ENCODE measurements around the gene TLL2.

Gene TLL2

DNA sequence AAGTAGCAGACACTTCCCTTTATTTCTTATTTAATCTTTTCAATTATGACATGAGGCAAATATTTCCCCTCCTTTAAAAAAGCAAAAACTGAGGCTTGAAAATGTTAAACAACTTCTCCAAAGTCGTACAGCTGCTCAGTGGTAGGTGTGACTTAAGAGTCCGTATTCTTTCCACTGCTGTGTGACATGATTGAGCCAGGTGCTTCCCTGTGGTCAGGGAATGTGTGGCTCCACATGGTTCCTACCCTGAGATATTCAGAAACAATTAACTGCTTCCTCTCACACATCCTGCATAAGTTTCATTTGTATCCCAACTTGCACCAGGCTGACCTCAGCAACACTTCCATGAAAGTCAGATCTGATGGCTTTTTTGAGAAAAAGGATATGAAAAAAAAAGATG is 168.5 kb downstream of the TLL2 start:
- DNase-seq, result no peak

DNA sequence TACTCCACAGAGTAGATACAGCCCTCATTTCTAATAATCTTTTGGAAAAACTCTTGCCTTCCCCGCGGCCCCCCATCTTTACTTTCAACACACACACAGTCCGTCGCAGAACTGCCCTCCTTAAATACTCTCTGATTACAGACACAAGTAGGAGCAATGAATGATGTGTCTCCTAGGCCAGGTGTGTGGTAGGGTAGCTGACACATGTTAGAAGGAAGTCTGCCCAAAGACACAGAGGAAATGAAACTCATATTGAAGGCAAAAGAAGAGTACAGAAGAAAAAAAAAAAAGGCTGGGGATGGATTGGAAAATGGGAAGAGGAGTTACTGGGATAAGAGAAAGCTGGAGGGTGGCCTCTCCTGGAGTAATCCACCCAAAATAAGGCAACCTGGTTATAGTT is 169.5 kb downstream of the TLL2 start:
- no peak for DNase-seq

- DNase-seq, result no peak
Measured at GRCh38 chr10:96342402-96342801, 171.3 kb downstream of the TLL2 start.

DNA sequence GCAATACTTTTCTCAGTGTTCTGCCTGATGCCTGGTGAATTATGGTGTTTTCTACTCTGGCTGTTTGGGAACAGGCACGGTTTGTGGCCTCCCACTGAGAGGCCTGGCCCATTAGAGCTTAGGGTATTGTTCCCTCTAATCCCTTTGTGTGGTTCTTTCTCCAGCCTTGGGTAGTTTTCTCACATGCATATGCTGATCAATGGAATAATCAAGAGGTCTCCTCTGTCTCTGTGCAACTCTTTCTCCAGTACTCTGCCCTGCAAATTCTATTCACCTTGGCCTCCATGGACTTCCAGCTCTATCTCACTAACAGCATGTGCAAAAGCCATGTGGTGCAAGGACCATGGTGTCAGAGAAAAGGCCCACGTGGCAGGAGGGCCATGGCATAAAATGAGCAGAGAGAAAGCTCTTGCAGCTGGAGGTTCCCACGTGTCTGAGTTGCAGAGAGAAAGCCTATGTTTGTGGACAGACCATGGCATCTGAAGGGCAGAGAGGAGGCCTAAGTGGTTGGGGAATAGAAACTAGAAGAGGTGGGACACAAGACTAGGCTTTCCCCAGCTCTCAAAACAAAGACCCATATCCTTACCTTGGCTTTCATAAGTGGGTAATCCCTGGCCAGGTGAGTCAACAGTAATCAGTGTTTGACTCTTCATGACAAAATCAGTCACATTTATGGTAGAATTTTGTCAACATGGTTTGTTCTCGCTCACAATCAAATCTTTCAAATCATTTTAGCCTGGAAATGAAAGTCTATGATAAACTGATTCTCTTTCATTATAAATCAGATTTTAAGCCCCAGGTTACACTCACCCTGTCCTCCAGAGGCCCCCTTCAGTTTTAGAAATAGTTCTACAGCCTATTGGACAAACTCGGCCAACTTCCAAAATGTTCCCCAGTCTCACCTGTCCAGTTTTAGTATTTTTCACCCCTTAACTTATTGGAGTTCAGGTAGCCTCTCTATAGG is 172.2 kb downstream of the TLL2 start:
- no peak for DNase-seq

GRCh38 chr10:96339956-96340904 is 173.5 kb downstream of the TLL2 start:
- DNase-seq, result no peak

DNA sequence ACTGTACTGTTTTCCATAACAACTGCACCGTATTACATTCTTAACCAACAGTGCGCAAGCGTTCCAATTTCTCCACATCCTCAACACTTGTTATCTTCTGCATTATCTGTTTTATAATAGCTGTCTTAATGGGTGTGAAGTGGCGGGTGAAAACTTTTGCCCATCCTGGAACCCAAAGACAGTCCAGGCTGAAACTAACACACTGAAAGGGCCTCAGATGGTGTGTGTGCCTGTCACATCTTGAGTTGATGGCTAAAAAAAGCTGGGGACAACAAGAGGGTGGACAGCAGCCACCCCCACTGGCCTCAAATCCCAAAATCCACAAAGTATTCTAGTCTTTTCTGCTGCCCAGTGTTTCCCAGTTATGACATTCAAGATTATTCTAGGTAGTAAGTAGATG is 174.3 kb downstream of the TLL2 start:
- DNase-seq, result no peak

DNA sequence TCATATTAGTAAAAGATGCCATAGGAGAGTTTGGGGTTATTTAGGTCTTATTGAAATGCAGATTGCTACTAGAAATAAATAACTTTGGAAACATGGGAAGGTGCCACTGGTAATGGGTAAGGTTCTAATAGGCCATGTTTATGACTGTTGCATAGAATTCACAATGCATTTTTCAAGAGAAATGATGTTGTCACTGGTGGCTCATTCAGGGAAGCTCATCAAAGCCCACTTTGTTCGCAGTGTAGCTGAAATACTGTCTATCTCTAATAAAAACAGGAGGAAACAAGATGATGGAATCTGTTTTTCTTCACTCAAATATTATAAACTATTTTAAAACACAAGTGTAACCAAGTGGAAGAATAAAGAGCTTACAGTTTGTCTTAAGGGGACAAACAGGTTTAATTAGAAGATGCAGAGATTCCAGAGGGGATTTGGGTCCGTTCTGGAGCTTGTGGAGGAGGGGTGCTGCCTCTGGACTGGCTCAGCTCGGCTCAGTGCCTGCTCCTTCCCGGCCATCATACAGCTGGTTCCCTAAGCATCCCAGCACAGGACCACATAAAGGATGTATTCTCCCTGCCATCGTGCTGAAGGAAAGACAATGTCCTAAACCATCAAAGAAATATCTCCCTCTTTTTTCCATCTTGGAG is 175.3 kb downstream of the TLL2 start:
- no peak for DNase-seq

DNA sequence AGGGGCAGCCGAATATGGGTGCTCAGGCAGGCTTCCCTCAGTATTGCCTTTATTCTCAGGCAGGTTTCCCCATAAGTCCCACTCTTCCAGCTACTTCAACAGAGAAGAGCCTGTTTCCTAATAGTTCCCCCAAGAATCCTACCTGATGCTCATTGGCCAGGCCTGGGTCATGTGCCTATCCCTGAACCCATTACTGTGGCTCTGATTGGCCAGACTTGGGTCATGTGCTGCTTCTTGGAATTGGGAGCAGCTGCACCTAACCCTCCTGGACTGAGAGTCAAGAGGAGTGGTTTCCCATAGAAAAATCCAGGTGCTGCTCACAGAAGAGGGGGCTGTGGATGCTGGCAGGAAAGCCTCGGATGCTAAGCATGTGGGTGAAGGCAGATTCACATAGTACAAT is 176.6 kb downstream of the TLL2 start:
- no peak for DNase-seq

DNA sequence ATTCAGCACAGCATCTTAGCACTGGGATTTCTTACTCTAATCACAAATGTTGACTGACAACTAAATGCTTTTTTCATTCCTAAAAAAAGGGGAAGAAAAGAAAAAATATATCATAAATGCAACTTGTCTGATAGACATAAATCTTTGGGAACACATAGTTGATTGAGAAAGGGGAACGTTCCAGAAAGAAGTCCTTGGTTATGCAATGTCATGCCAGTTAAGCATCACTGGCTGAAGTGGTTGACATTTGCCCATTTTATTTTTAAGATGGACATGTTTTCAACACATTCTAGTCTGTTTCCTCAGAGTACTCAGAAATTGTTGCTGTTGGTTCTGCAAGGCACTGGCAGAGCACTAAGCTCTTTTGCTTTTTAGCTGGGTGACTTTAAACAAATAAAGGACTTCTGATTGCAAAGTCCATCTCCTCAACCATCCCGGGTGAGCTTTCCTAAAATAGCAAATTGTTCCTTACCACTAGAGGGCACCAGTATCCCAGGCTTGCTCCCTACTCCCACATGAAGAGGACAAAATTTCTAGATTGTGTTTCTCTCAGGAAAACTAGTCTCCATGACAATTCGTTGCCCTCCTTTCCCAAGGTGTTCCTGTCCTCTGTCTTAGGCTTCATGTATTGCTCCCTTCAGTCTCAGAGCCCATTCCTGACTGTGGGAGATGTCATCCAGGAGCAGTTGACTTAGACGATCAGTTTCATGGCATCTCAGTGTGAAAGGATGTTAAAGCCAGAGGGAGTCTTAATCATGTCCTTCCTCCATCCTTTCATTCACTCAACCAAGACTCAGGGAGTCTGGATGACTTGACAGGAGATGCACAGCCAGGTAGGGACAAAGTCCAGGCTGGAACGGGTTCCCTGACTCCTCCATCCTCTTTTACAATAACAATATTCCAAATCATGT is 178.9 kb downstream of the TLL2 start:
- no peak for DNase-seq

DNA sequence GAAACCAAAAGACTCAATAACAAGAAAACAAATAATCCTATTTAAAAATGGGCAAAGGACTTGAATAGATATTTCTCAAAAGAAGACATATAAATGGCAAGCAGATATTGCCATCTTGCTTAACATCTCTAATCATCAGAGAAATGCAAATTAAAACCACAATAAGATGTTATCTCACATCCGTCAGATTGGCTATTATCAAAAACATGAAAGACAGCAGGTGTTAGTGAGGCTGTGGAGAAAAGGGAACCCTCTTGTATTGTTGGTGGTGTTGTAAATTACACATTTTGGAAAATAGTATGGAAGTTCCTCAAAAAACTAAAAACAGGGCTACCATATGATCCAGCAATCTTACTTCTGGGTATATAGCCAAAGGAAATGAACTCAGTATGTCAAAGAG is 180.6 kb downstream of the TLL2 start:
- DNase-seq, result no peak

GRCh38 chr10:96327462-96327861 is 186.3 kb downstream of the TLL2 start:
- DNase-seq, result no peak

DNA sequence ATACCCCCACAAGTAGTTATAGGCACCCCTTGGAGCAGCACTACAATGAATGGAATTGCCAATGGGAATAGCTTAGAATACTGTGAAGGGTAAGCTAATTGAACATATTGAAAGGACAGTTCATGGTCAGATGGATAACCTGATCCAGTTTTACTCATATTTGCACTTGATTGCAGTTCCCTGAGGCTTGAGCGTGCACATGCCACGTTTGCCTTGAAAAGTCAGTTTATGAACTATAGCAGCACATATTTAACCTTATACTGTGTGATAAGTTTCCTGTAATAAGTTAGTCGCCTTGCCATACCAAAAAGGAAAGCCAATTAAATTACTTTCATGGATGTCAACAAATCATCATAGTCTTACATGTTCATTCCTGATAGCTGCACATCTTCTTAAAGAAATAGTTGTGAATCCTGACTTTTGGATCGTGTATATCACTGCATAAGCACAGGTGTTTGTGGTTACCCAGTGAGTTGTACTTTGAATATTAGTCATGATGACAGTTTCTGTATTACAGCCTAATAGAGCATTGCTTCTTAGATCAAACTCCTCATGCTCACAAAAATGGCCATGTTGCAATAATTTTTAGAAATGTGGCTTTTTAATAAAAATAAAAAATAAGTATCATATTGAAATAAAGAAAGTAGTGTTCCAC is 187.9 kb downstream of the TLL2 start:
- DNase-seq, result no peak

GRCh38 chr10:96324447-96324846 is 189.3 kb downstream of the TLL2 start:
- DNase-seq, result no peak

GRCh38 chr10:96322275-96322674 is 191.5 kb downstream of the TLL2 start:
- DNase-seq, result no peak

GRCh38 chr10:96321822-96322221 is 191.9 kb downstream of the TLL2 start:
- DNase-seq, result no peak

- DNase-seq, result no peak
Measured at GRCh38 chr10:96319754-96320474, 193.8 kb downstream of the TLL2 start.

GRCh38 chr10:96317067-96317833 is 196.5 kb downstream of the TLL2 start:
- no peak for DNase-seq

All from activated gamma-delta T cell (primary cell).